Measurements from ENCODE around the gene ACP3.
A peak's percentile ranks its signal among the peaks of the same experiment; 100 is the strongest.
"Not testable (repeated sequence)": the region's sequence is repeated elsewhere in the genome, so short reads cannot be mapped to it uniquely, and the experiment has no call there.

The ACP3 gene, protein sequence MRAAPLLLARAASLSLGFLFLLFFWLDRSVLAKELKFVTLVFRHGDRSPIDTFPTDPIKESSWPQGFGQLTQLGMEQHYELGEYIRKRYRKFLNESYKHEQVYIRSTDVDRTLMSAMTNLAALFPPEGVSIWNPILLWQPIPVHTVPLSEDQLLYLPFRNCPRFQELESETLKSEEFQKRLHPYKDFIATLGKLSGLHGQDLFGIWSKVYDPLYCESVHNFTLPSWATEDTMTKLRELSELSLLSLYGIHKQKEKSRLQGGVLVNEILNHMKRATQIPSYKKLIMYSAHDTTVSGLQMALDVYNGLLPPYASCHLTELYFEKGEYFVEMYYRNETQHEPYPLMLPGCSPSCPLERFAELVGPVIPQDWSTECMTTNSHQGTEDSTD

DNA sequence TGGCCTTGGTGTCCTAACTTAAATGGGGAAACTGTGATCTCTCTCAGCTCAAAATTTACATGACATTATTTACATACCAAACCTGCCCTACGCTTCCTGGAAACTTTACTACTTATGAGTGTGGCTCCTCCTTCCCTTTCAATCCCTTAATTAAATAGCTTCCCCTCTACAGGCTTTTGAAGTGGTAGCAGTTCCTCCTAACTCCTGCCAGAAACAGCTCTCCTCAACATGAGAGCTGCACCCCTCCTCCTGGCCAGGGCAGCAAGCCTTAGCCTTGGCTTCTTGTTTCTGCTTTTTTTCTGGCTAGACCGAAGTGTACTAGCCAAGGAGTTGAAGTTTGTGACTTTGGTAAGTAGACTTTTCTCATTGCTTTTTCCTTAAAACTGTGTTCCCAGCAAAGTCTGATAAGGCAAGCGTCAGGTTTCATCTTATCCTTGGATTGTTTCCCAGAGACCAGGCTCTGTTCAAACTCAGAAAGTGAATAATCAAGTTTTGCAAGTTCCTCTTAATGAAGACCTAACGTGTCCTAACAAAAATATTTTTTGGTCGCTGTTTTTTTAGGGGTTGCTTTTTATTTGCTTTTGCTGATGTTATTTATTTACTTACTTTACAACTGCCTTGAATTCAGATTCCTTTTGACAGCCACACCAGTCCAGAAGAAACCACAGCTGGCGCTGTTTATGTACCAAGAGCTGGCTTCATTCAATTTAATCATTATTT is at the start of gene ACP3:
TSS of gene ACP3 (plus strand) at position 179 of the 720 bp plus-strand sequence. CDS start at position 229, 50 bp downstream.
- DNase-seq = peak; percentile 6 to 69

DNA sequence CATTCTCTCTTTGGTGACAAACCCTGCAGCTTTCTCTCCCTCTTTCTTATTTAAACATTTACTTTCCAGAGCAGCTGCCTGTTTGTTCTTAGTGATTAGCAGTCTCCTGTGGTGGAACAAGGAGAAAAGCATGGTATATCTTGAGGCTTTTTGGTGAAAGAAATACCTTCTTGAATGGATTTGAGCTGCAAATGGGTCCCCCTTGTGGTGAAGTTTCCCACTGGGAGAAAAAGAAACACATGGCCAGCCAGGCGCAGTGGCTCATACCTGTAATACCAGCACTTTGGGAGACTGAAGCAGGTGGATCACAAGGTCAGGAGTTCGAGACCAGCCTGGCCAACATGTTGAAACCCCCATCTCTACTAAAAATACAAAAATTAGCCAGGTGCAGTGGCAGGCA is 48.3 kb upstream of the ACP3 start:
- DNase-seq = no peak

DNA sequence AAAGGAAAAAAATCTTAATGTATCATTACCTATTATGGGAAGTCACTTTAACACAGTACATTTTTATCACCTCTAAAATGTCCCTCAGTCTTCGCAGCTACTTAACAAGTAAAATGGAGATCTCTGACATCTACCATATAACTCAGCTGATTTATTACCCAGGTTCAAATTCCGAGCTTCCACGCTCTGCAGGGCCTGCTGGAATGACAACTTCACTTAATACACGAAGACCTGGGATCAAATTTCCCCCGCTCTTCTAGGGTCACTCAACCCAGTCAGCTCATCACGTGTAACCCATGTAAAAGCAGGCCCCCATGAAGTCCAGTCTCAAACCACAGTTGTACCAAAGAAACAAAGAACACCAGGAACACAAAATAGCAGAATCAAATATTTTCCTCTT is 44.2 kb upstream of the ACP3 start:
- no peak for DNase-seq

DNA sequence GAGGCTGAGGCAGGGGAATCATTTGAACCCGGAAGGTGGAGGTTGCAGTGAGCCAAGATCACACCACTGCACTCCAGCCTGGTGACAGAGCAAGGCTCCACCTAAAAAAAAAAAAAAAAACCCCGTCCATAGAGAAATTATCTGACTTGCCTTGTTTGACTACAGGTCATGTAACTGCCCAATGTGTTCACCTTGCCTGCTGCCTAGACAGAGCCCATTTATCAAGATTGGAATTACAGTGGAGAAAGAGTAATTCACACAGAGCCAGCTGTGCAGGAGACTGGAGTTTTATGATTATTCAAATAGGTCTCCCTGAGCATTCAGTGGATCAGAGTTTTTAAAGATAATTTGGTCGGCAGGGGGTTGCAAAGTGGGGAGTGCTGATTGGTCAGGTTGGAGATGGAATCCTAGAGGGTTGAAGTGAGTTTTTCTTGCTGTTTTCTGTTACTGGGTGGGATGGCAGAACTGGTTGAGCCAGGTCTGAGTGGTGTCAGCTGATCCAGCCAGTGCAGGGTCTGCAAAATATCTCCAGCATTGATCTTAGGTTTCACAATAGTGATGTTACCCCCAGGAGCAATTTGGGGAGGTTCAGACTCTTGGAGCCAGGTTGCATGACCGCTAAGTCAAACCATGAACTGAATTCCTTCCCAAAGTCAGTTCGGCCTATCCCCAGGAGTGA is 40.8 kb upstream of the ACP3 start:
- DNase-seq = no peak

DNA sequence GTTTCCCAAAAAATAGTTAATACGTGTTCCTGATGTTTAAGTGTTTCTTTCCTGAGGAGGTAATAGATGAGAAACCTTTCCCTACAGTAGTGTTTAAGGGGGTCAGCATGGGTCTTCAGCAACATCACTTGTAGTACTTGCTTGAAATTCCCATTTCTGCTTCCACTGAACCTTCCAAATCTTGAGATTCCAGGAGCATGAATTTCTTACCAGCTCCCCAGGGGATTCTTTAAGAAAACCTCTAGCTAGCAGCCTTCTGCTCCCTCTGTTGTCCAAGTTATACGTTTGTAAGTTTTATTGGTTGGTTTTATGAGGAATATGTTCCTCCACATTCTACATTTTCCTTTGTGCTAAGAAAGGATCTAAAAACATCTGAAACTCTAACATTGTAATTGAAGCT is 38.2 kb upstream of the ACP3 start:
- no peak for DNase-seq

DNA sequence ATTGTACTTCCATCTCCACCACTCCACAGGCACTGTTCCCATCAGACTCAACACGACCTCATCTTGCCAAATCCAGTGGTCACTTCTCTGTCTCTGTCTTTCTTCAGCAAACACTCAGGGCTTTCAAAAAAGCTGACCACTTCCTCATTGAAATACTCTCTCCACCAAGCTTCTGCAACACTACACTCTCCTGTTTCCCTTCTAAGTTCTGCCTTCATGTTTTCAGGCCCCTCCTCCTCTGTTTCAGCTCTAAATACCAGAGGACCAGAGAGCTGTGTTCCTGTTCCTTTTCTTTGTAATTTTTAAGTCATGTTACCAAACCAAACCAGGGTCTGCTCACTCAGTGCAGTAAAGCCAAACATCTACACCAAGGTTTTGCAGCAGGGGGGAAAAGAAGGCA is 33.8 kb upstream of the ACP3 start:
- DNase-seq = peak in 1 of 2 donors; percentile 54

DNA sequence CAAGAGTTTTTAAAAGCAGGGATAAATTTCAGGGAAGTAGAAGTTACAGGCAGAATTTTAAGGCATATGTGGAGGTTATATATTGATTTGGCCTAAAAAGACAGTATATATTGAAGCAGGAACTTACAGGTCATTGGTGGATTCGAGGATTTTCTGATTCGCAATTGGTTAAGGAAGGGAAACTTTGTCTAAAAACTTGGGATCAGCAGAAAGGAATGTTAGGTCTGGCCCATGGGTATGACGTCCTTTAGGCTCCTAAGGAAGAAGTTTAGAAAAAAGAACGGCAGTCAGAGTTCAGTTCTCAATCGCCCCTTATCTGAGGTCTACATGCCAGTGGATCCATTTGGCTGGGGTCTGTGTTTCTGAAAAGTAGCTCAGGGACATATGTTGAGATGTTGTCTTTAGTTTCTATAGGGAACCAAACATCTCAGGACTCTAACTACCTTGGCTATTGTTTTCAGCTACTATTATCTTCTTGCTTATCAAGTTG is 33.2 kb upstream of the ACP3 start:
- no peak for DNase-seq

DNA sequence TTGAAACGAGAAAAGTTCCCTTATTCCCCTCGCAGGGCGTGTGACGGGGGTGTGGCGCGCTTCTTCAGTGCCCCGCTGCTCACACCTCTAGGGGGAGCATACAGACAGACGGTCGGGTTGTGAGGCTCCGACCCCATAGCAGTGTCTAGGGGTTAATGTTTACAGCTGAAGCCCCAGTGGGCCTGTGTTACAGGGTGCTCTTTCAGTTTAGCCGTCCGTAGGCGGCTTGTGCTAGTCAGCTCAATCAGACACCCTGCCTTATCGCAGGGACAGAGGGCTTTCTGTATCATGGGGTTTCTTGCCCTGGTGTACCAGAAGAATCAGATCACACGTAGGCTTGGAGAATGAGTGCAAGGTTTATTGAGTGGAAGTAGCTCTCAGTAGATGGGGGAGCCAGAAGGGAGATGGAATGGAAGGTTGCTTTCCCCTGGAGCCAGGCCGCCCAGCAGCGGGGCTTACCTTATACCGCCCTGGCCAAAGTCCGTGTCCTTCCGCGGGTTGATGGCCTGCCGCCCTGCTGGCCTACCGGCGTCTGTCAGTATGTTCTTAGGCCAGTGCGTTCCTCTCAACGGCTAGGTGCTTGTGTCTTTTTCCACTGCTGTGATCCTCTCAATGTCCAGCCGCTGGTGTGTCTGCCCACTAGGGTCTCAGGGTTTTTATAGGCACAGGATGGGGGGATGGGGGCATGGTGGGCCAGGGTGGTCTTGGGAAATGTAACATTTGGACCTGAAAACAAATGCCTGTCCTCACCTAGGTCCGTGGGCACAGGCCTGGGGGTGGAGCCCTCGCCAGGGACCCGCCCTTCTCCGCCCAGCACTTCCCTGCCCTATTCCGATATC is 32.2 kb upstream of the ACP3 start:
- DNase-seq = no peak

DNA sequence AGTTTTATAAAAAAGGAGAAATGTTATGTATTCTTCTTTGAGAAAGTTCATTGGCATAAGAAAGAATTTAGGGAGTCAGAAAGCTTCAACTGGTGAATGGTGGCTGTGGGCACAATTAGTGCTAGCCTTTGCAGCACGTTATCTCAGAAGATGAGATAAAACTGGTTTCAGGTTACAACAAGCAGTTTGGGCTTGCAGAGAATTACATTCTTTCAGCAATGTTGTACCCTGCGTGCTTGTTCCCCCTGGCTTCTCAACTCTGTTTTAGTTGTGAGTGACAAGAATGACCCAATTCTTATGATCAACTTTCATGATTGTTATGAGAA is 31.6 kb upstream of the ACP3 start:
- DNase-seq = no peak

DNA sequence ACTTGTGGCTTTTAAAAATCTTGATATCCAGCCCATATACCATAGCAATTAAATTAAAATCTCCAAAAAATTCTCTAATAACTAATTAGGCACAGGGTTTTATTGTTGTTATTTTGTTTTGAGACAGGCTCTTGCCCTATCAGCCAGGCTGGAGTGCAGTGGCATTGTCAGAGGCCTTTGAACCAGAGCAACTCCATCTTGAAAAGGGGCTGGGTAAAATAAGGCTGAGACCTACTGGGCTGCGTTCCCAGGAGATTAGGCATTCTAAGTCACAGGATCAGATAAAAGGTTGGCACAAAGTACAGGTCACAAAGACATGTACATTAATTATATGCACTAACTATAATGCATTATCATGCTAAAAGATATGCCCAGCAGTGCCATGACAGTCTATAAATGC is 31.2 kb upstream of the ACP3 start:
- DNase-seq = no peak

DNA sequence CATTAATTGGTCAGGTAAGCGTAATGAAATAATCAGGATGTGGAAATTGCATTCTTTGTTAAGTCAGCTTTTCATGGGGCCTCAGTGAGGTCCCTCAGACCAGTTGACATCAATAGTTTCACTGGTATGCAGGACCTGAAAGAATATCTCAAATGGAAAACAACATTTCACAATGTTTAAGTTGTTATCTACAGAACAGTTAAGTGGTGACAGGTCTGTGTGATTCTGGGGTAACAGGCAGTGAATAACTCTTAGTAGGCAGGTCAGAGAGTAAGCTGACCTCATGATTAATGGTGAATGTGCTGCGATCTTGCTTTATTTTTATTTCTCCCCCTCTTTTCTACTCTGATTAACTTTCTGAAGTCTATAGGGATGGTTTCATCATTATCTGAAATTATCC is 28.9 kb upstream of the ACP3 start:
- DNase-seq = no peak

DNA sequence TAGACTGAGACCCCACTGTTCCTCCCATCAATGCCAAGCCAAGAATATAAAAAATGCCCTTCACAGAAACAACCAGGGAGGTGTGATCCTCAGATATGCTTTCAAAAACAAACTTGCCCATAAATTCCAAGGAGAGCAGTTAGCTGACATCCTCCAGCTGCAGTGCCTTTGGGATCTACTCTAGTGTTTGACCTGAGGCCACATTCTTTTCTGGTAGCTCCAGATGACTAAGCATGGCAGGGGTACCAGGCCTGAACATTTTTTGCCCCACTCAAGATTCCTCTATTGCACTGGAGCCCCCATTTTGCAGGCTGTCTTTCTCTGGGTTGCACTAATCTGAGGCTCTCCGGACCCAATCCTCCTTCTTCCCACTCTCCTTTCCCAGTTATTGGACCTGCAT is 27.9 kb upstream of the ACP3 start:
- no peak for DNase-seq

DNA sequence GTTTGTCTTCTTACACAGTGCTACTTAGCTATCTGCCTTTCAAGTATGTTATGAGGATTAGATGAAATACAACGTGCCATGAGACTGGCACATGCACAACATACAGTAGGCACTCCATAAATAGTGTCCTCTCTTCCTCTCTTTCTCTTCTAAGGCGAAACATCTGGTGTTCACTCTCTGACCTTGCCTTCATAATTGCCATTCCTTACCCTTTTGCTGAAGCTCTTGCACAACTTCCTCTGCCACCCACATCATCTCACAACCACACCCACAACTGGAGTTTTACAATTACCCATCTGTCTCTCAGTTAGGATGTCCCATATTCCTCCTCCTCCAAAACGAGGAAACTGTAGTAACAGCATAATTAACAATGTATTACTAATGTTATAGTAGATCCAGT is 26.4 kb upstream of the ACP3 start:
- peak in 1 of 2 donors; percentile 6 for DNase-seq

DNA sequence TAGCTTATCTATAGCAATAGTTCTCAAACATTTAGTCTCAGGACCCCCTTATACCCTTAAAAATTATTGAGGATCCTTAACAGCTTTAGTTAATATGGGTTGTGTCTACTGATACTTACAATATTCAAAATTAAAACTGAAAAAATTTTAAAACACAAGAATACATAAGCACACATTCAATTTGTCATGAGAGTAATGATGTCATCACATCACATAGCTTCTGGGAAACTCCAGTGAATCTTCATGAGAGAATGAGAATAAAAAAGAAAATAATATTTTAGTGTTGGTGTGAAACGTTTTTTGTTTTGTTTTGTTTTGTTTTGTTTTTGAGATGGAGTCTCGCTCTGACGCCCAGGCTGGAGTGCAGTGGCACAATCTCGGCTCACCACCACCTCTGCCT is 25.2 kb upstream of the ACP3 start:
- DNase-seq = no peak

DNA sequence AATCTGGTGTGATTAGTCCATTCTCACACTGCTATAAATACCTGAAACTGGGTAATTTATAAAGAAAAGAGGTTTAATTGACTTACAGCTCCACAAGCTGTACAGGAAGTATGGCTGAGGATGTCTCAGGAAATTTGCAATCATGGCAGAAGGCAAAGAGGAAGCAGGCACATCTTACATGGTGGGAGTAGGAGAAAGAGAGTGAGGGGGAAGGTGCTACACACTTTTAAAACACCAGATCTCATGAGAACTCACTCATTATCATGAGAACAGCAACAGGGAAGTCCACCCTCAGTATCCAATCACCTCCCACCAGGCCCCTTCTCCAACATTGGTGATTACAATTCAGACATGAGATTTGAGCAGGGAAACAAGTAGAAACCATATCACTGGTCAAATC is 24.0 kb upstream of the ACP3 start:
- peak in 1 of 2 donors; percentile 15 for DNase-seq

DNA sequence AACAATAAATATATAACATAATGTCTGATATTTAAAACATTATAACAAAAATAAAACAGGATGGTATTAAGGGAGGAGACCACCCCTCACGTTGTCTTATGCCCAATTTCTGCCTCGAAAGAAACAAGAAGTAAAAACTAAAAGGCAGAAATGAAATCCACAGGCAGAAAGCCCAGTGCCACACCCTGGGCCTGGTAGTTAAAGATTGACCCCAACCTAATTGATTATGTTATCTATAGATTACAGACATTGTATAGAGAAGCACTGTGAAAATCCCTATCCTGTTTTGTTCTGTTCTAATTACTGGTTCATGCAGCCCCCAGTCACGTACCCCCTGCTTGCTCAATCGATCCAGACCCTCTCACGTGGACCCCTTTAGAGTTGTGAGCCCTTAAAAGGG is 22.3 kb upstream of the ACP3 start:
- DNase-seq = no peak

DNA sequence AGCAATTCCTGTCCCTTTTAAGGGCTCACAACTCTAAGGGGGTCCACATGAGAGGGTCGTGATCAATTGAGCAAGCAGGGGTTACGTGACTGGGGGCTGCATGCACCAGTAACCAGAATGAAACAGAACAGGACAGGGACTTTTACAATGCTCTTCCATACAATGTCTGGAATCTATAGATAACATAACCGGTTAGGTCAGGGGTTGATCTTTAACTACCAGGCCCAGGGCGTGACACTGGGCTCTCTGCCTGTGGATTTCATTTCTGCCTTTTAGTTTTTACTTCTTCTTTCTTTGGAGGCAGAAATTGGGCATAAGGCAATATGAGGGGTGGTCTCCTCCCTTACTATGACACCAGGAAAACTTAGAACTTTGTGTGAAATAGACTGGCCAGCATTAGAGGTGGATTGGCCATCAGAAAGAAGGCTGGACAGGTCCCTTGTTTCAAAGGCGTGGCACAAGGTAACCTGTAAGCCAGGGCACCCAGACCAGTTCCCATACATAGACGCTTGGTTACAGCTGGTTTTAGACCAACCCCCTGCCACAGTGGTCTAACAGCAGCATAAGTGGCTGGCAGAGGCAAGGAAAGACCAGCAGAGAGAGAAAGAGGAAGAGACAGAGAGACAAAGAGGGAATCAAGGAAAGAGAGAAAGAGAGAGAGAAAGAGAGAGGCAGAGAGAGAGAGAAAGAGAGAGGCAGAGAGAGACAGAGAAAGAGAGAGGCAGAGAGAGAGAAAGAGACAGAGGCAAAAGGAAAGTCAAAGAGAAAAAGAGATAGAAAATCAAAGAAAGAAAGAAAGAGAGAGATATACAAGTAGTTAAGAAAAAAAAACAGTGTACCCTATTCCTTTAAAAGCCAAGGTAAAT is 13.6 kb upstream of the ACP3 start:
- DNase-seq = not testable (repeated sequence)

DNA sequence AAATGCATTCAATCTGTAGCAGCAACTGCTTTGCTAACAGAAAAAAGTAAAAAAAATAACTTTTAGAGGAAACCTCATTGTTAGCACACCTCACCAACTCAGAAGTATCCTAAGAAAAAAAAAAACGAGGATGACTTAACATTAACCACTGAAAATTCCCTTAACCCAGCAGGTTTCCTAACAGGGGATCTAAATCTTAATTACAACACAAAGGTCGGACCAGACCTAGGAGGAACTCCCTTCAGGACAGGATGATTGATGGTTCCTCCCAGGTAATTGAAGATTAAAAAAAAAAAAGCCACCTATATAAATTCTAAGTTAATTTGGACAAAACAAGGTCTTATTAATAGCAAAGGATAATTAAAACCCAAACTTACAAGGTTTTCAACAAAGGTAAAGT is 12.9 kb upstream of the ACP3 start:
- DNase-seq = not testable (repeated sequence)

DNA sequence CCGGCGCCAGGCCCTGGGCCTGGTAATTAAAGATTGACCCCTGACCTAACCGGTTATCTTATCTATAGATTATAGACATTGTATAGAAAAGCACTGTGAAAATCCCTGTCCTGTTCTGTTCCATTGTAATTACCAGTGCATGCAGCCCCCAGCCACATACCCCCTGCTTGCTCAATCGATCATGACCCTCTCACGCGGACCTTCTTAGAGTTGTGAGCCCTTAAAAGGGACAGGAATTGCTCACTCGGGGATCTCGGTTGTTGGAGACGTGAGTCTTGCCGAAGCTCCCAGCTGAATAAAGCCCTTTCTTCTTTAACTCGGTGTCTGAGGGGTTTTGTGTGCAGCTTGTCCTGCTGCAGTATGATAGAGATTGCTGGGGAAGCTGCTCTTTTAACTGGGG is 7.2 kb upstream of the ACP3 start:
- not testable (repeated sequence) for DNase-seq

DNA sequence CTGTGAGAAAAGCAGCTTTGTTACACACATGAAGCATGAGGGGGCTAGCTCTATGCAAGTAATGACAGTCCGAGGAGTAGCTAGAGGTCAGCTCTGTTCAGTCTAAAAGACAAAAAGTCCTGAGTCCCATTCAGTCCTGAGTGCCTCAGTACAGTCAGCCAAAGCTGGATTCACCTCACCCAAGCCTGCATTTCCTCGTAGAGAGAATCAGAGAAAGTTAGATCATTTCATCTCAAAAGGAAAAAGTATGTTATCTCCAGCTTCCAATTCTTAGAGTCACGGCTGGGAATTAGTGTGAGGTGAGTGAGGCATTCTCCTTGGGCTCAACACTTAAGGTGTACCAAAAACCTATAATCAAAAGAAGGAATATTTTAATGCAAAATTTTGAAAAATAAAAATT is 5.9 kb upstream of the ACP3 start:
- DNase-seq = no peak

DNA sequence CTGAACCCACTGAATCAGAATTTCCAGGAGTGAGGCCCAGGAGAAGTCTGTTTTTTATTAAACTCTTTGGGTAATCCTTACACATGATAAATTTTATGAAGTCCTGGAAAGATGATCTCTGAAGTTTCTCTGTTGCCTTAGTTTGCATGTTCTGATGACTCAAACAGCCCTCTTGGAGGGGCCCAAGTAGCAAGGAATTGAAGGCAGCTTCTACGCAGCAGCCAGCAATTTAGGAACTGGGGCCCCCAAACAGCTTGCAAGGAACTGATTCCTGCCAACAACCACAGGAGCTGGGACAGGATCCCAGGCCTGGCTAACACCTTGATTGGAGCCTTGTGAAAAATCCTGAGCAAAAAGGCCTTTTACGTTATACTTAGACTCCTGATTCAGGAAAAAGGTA is 5.4 kb upstream of the ACP3 start:
- DNase-seq = no peak

DNA sequence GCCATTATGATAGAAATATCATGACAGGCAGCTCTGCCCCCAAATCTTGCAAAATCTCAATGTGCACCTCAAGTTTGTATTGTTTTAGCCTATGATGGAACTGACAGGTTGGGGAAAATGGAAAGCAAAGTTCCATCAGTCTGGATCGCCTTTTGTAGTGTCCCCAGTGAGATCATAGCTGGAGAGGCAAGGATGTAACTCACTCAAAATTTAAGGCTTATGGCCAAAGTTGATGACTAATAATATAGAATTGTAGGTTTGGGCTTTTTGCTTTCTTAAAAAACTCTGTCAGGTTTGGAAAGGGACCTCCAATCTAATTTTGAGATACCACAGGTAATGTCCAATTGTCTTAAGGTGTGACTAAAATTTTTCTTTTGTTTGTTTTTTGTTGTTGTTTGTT is 1.4 kb upstream of the ACP3 start:
- DNase-seq = no peak

Data from bone marrow (tissue), 2 donors.